HCT116 (cell line): ENCODE measurements around the gene AQP6. TPM values are rescaled to one million over a fixed set of nuclear protein-coding genes. Genes with fewer than 3 reads are reported as not detected.

Source experiments
- ATAC-seq: fragments of 200-7000 bp; cut with Tn5 transposase; 2 replicates; pipeline ENCODE4 v1.9.1; 2020; ENCODE audit warnings: mild to moderate bottlenecking, moderate library complexity
- BruUV-seq: library from RNA; stranded (reverse); fragments of 400-500 nt; replicated peaks from 2 replicates; lab custom pipeline; 2021; lab: Mats Ljungman, UMichigan
- CTCF ChIA-PET: fragments of 300-600 bp; sonication (Branson Sonifier 250); formaldehyde crosslinking; loops from one replicate; lab custom pipeline; 2021; ENCODE audit warnings: antibody characterized with exemption; lab: Charles Lee
- POLR2A ChIA-PET: fragments of 300-600, 350-600 bp; sonication (Branson Sonifier 250); formaldehyde crosslinking; loops from one replicate; lab custom pipeline; 2021; ENCODE audit warnings: antibody characterized with exemption; lab: Charles Lee
- RAD21 ChIA-PET, 2 experiments: fragments of 300-600 bp; sonication (Branson Sonifier 250); formaldehyde crosslinking; loops; one replicate each; lab custom pipeline; 2023; ENCODE audit warnings: low total read pairs in 2 of 2; ENCODE audit not compliant: uncharacterized antibody in 2 of 2, unreplicated experiment in 2 of 2, low non-redundant PET in 1 of 2; lab: Charles Lee
- DNase-seq: peaks from one replicate; pipeline ENCODE4 v3.0.0-alpha.2; 2010; ENCODE audit warnings: low read depth, low spot score
- H2AFZ ChIP-seq: fragments of 200-600 bp; shearing (Covaris generic), sonication (generic); 2 replicates; pipeline ENCODE4 v1.6.1; 2017; ENCODE audit warnings: low read depth, mixed run types, mixed read lengths, antibody characterized with exemption, low read length; ENCODE audit not compliant: poor library complexity, severe bottlenecking
- H3K27ac ChIP-seq: 2 replicates; pipeline ENCODE4 v1.5.1; 2012; ENCODE audit warnings: low read depth, low read length
- H3K27me3 ChIP-seq: fragments of 200-600 bp; sonication (generic); 2 replicates; pipeline ENCODE4 v1.6.1; 2016; ENCODE audit warnings: mixed run types, low read length, mixed read lengths; ENCODE audit not compliant: insufficient read depth
- H3K36me3 ChIP-seq, 2 experiments: fragments of 200-500 bp in 1 of 2; fragments of 200-600 bp in 1 of 2; sonication (Bioruptor generic) in 1 of 2; sonication (generic) in 1 of 2; 2 replicates each; pipeline versions ENCODE4 v1.5.1 to v1.6.1; 2014 to 2016; ENCODE audit warnings: low read length in 2 of 2, inconsistent platforms in 1 of 2, mixed read lengths in 1 of 2, mixed run types in 1 of 2; ENCODE audit not compliant: insufficient read depth in 2 of 2, control insufficient read depth in 1 of 2
- H3K4me1 ChIP-seq, 2 experiments: fragments of 200-600 bp in 1 of 2; sonication (generic) in 1 of 2; 2 replicates each; pipeline versions ENCODE4 v1.5.1 to v1.6.1; 2012 to 2017; ENCODE audit warnings: low read length in 2 of 2, inconsistent platforms in 1 of 2, mild to moderate bottlenecking in 1 of 2, mixed read lengths in 1 of 2, mixed run types in 1 of 2, moderate library complexity in 1 of 2; ENCODE audit not compliant: insufficient read depth in 2 of 2, control insufficient read depth in 1 of 2
- H3K4me2 ChIP-seq: fragments of 200-600 bp; sonication (generic); 2 replicates; pipeline ENCODE4 v1.6.1; 2017; ENCODE audit warnings: mixed run types, low read length, mixed read lengths
- H3K4me3 ChIP-seq, 2 experiments: fragments of 200-600 bp in 1 of 2; sonication (generic) in 1 of 2; replicated peaks in 1 of 2; 2 replicates each; pipeline ENCODE4 v1.5.1; 2011 to 2016; ENCODE audit warnings: low read length in 2 of 2, control low read depth in 1 of 2, low read depth in 1 of 2, mild to moderate bottlenecking in 1 of 2, mixed read lengths in 1 of 2, mixed run types in 1 of 2
- H3K79me2 ChIP-seq: fragments of 200-600 bp; sonication (generic); 2 replicates; pipeline ENCODE4 v1.6.1; 2017; ENCODE audit warnings: mild to moderate bottlenecking, mixed run types, low read length, moderate library complexity, mixed read lengths; ENCODE audit not compliant: insufficient read depth
- H3K9ac ChIP-seq: fragments of 200-600 bp; sonication (generic); 2 replicates; pipeline ENCODE4 v1.6.1; 2016; ENCODE audit warnings: low read length, mixed read lengths
- H3K9me2 ChIP-seq: fragments of 200-600 bp; sonication (generic), shearing (Covaris generic); 2 replicates; pipeline ENCODE4 v1.6.1; 2017; ENCODE audit warnings: mixed run types, mild to moderate bottlenecking, moderate library complexity; ENCODE audit not compliant: insufficient read depth
- H3K9me3 ChIP-seq, 2 experiments: fragments of 200-500 bp in 1 of 2; fragments of 200-600 bp in 1 of 2; sonication (Bioruptor generic) in 1 of 2; sonication (generic) in 1 of 2; 2 replicates each; pipeline ENCODE4 v1.6.1; 2014 to 2017; ENCODE audit warnings: low read length in 2 of 2, mixed read lengths in 2 of 2, inconsistent platforms in 1 of 2, low read depth in 1 of 2, mild to moderate bottlenecking in 1 of 2, mixed run types in 1 of 2, moderate library complexity in 1 of 2; ENCODE audit not compliant: control insufficient read depth in 1 of 2, insufficient read depth in 1 of 2
- H4K20me1 ChIP-seq: fragments of 200-600 bp; sonication (generic), shearing (Covaris generic); 2 replicates; pipeline ENCODE4 v1.6.1; 2017; ENCODE audit warnings: mixed run types, mild to moderate bottlenecking, moderate library complexity; ENCODE audit not compliant: insufficient read depth
- CEBPB ChIP-seq: IDR thresholded peaks from 2 replicates; pipeline ENCODE4 v1.6.1; 2012; ENCODE audit warnings: low read depth
- CTCF ChIP-seq, 3 experiments: fragments of 200-600 bp in 1 of 3; sonication (generic) in 1 of 3; IDR thresholded peaks in 2 of 3; conservative IDR thresholded peaks in 1 of 3; 2 replicates each; pipeline ENCODE4 v1.5.1; 2012 to 2017; ENCODE audit warnings: low read depth in 2 of 3, low read length in 2 of 3, antibody characterized with exemption in 1 of 3, borderline replicate concordance in 1 of 3, control low read depth in 1 of 3, mild to moderate bottlenecking in 1 of 3, mixed read lengths in 1 of 3, mixed run types in 1 of 3, moderate library complexity in 1 of 3; ENCODE audit not compliant: insufficient read depth in 1 of 3
- EZH2 ChIP-seq: fragments of 200-600 bp; sonication (generic); IDR thresholded peaks from 2 replicates; pipeline ENCODE4 v1.6.1; 2017; ENCODE audit warnings: antibody characterized with exemption, mixed run types
- EZH2phosphoT487 ChIP-seq: fragments of 200-600 bp; IDR thresholded peaks from 2 replicates; pipeline ENCODE4 v1.6.1; 2018; ENCODE audit warnings: antibody characterized with exemption, borderline replicate concordance
- FOSL1 ChIP-seq: IDR thresholded peaks from 2 replicates; pipeline ENCODE4 v1.6.1; 2012; ENCODE audit warnings: low read depth
- JUND ChIP-seq: IDR thresholded peaks from 2 replicates; pipeline ENCODE4 v1.6.1; 2012
- POLR2A ChIP-seq: IDR thresholded peaks from 2 replicates; pipeline ENCODE4 v1.7.0; 2011; ENCODE audit warnings: borderline replicate concordance; ENCODE audit not compliant: insufficient read depth, insufficient read length; ENCODE audit errors: extremely low read depth
- POLR2AphosphoS5 ChIP-seq: IDR thresholded peaks from 2 replicates; pipeline ENCODE4 v1.6.1; 2011; ENCODE audit warnings: mild to moderate bottlenecking, low read depth, low read length, moderate library complexity
- SP1 ChIP-seq: IDR thresholded peaks from 2 replicates; pipeline ENCODE4 v1.6.1; 2012; ENCODE audit warnings: low read depth
- SRF ChIP-seq: IDR thresholded peaks from 2 replicates; pipeline ENCODE4 v1.6.1; 2012; ENCODE audit warnings: low read depth
- YY1 ChIP-seq: IDR thresholded peaks from 2 replicates; pipeline ENCODE4 v1.6.1; 2011; ENCODE audit warnings: low read length, low read depth, moderate library complexity, mild to moderate bottlenecking; ENCODE audit not compliant: insufficient replicate concordance; ENCODE audit errors: extremely low read depth
- ZBTB33 ChIP-seq: IDR thresholded peaks from 2 replicates; pipeline ENCODE4 v1.6.1; 2011; ENCODE audit warnings: mild to moderate bottlenecking, low read length, moderate library complexity; ENCODE audit not compliant: insufficient replicate concordance; ENCODE audit errors: extremely low read depth
- ZFX ChIP-seq: fragments of 450-650 bp; IDR thresholded peaks from 2 replicates; pipeline ENCODE4 v1.6.1; 2017
- intact Hi-C: fragments of 100-400 bp; cut with micrococcal nuclease; formaldehyde crosslinking; loops from 2 replicates; pipeline ENCODE4 v1.10.0; 2022
- total RNA-seq: library from RNA; stranded (reverse); gene quantifications from one replicate; pipeline ENCODE4 v1.2.1, GENCODE V29; 2021; ENCODE audit not compliant: unreplicated experiment

AQP6 gene
- total RNA-seq, 1 experiment from 2014 or later, result not detected

- Histone ChIP-seq H3K27ac (no peak overlapping the region), H3K4me1 (no peaks in the 10 kb centered on the region), H3K4me2 (no peak overlapping the region), H4K20me1 (no peaks in the 10 kb centered on the region), H2AFZ (no peak overlapping the region), H3K4me3 (no peak overlapping the region), H3K9me3 (no peaks in the 10 kb centered on the region), H3K9ac (no peak overlapping the region), H3K27me3 (no peaks in the 10 kb centered on the region), H3K9me2 (no peaks in the 10 kb centered on the region), H3K79me2 (no peaks in the 10 kb centered on the region), H3K36me3 (no peaks in the 10 kb centered on the region)
- TF ChIP-seq YY1, result no peak
- TF ChIP-seq SP1, result no peak
- no peak for TF ChIP-seq JUND
- TF ChIP-seq CTCF (IDR thresholded peaks at IDR 0.05 in 2 of 3, conservative IDR thresholded peaks at IDR 0.05 in 1 of 3; ENCODE audit: borderline replicate concordance in 1 of 3, insufficient read depth in 1 of 3, low read depth in 2 of 3, low read length in 2 of 3), result no peak
- TF ChIP-seq SRF, result no peak
- no peak for TF ChIP-seq EZH2
- no peak for TF ChIP-seq POLR2A
- no peak for TF ChIP-seq EZH2phosphoT487
- TF ChIP-seq ZBTB33, result no peak
- TF ChIP-seq FOSL1, result no peak
- TF ChIP-seq CEBPB, result no peak
- no peak for TF ChIP-seq ZFX
- no peak for TF ChIP-seq POLR2AphosphoS5
- intact Hi-C loops, result no loop called here
- no TSS peak for BruUV-seq
- ChIA-PET POLR2A (no interaction called here), CTCF (no interaction called here), RAD21 (no interaction called here)
- no peak for DNase-seq
- ATAC-seq, result no peak
These were observed 48.0 kb upstream of the AQP6 start for GRCh38 chr12:49924628-49925246.
